Stimulated activated CD8-positive, alpha-beta memory T cell treated with anti-CD3 and anti-CD28 coated beads, Interleukin-15, amount 100 ng/mL, for 24 hours (primary cell): ENCODE data around the gene MRM2.

Source experiments
- DNase-seq: peaks from one replicate; pipeline ENCODE4 v3.0.0-alpha.2; 2020; ENCODE audit warnings: low read depth

The MRM2 gene

DNA sequence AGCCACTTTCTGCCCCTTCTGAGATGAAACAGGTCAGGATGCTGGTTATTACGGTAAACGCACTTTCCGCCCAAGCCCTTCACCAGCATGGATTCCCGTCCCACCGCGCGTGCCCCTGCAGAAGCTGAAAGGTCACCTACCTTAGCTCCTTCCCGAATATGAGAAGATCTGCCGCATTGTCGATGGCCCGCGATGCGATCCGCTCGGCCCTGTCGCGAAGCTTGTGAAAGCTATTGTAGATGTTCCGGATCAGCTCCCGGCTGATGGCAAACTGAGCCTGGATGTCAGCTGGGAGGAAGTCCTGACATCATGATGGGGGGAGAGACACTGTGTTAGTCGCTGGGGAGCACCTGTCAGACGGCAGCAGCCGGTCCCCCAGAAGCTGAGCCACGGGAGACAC lies 22.2 kb upstream of the MRM2 start:
- no peak for DNase-seq

DNA sequence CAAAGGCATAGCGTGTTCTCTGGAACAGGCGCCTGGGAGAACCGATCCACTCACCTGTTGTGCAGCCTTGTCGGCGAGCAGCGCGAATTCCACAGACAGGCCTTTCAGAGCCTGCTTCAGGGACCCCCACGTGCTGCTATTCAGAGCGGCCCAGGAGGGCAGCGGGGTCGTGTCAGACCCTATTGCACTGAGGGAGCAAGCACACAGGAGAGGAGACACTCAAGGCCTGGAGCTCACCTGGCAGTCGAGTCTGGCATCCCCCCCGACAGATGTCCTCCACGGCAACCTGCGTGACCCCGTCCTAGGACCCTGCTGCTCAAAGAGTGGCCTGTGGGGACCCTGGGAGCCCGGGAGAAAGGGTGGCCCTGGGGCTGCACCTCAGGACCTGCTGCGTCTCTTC lies 21.2 kb upstream of the MRM2 start:
- DNase-seq = no peak

DNA sequence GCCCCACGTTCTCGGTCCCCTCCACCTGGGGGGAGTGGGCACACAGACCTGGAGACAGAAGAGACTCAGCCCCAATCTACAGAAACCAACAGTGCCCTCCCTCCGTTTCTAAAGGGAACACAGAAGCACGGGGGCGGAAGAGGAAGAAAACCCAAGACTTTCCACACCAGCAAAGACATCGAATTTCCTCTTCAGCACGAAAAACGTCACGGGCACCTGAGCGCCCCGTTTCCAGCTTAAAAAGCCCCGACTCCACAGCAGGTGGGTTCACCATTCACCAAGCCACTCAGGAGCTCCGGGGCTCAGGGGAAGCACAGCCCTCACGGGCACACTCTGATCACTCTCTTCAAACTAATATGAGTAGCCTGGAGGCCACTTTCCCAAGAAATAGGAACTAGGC lies 19.6 kb upstream of the MRM2 start:
- DNase-seq = no peak

DNA sequence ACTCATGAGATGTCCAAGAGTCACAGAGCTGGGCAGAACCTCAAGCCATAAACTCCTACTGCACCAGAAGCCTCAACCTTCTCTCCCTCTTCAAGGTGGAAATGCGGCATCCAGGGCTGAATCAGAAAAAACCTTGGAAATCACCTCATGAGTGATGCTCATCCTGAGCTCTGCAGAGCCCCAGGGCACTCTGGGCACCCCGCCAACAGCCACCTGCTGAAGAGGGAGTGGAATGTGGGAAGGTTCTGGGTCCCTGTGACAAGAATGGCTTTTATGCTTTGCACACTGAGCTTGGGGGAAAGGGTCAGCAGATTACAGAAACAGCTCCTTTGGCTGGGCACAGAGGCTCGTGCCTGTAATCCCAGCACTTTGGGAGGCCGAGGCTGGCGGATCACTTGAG lies 18.8 kb upstream of the MRM2 start:
- DNase-seq = no peak

DNA sequence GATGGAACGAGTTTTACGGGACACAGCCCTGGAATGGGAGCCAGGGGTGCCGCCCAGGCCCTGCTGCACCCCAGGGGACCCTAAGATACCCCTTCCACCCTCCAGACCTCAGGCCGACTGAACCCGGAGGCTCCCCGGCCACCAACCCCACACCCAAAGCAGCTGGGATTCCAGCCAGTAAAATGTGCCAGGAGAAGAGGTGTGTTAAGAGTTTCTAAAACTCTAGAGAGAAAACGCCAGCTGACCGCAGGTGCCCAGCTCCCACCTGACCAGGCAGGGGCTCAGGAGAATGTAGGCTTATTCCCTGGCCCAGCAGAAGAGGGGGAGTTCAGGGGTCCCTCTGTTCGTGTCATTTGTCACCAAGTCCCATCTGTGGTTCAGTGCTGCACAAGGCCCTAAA lies 17.5 kb upstream of the MRM2 start:
- no peak for DNase-seq

DNA sequence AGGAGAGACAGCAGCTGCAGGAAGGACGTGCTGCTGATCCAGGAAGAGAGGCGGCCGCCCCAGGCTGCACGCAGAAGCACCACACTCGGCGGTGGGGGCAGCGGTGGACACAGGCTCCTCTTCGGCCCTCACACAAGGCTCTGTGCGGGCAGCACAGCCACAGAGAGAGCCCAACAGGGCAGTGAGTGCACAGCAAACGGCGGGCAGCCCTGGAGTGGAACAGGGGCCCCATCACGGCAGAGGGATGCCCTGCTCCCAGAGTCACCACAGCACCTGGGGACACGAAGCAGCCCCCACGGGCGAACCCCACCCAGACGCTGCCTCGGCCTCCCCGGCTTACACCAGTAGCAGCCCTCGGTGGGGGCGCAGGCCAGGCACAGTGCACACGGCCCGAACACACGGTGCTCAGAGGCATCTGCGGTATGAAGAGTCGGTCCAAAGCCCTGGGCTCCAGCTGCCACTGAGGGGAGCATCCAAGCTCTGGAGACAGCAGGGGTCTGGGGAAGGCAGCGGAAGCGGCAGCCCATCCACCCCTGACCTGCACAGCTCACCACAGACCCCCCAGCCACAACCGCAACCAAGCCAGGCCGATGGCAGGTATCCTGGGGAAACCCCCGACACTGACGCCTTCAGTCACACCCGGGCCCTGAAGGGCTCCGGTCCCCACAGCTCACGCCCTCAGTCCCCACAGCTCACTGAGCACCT lies 16.8 kb upstream of the MRM2 start:
- no peak for DNase-seq

DNA sequence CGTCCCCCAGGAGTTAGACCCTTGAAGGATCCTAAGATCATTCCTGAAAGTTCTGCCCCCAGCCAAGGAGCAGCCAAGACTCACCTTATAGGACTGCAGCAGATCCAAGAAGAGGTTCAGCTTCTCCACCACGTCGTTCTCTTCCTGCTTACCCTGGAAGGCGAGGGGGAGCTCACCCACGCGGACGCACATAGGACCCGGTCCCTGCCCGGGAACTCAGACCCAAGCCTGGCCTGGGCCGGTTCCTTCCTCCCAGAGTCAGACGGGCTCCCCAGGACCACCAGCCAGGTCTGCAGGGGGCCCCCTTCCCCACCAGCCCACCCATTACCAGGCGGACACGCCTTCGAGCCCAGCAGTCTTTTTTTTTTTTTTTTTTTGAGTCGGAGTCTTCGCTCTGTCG lies 15.6 kb upstream of the MRM2 start:
- no peak for DNase-seq

DNA sequence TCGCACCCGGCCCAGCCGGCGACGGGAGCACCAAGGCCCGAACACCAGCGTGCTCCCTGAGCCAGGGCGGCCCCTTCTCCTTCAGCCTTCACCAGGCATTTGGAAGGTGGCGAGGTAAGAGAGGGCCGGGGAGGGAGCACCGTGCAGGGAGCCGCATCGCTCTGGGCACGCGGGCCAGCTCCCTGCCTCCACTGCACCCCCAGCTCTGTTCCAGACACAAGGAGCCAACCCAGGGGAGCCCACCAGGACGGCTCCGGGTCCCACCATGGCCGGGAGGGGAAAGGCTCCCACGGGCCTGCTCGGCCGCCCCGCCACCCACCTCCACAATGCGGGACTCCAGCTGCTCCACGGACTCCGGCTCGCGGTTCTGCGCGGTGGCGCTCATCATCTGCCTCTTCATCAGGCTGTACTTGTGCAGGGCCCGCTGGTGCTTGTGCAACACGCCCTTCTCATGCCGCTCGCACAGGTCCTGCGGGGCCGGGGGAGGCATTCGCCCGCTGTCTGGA lies 15.1 kb upstream of the MRM2 start:
- DNase-seq = no peak

DNA sequence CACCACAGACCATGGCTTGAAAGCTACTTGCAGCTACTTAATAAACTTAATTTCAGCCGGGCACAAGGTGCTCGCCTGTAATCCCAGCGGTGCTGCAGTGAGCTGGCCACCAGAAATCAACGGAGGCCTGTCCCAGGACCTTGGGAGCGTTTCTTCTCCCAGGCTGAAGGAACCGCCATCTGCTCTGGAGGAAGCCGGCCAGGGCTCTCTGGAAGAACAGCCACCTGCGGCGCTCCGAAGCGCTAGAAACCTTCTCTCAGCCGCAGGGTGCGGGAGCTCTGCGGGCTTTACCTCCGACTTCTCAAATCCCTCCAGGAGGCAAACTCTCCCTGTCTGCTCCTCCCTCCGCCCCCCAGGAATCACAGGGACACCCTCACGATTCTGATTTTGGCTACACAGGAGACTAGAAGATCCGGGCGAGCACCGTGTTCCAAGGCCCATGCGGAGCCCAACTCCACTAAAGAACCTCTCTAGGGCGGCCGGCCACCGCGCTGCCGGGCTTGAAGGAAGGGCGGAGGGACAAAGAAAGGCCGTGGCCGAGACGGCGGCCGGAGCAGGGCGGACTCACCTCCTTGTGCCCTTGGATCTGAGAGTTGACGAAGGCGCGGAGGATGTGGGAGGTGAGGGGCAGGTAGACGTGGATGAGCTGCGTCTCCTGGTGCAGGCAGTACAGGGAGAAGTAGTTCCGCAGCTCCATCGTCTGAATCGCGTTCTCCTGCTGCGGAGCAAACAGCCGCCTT lies 14.5 kb upstream of the MRM2 start:
- DNase-seq = no peak

DNA sequence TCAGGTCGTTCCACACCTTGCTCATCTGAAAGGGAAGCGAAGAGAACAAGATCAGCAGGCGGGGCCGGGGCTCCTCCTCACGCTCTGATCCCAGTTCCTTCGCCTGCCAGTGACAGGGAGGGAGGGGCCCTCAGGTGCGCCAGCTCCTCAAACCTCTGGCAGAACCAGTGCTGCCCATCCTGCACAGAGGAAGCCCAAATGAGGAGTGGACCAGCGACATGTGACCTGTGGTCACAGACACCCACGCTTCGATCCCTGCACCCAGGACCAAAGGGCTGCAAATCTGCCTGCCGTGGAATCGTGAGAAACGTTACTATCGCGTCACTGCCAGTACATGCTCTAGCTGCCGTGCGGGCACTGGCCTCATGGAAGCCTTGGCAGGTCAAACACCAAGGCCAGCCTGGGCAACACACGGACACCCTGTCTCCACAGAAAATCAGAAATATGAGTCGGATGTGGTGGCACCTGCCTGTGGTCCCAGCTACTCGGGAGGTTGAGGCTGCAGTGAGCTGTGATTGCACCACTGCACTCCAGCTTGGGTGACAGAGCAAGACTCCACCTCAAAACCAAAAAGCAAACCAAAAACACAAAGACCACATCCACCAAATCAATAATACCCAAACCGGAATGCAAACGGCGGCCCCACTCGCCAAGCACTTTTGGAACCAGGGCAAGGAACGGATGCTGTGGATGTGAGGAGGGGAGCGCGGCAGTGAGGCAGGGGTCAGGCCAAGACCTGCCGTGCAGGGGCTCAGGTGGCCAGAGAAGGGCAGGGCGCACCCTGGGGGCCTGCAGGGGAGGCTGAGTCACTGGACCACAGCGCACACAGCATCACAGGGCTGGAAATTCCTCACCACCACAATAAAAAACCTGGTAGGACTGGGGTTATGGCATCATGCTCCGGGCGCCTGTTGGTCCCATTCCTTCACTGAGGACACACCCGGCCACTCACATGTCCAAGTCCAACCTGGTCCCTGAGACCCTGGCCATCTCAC lies 13.4 kb upstream of the MRM2 start:
- DNase-seq = no peak

DNA sequence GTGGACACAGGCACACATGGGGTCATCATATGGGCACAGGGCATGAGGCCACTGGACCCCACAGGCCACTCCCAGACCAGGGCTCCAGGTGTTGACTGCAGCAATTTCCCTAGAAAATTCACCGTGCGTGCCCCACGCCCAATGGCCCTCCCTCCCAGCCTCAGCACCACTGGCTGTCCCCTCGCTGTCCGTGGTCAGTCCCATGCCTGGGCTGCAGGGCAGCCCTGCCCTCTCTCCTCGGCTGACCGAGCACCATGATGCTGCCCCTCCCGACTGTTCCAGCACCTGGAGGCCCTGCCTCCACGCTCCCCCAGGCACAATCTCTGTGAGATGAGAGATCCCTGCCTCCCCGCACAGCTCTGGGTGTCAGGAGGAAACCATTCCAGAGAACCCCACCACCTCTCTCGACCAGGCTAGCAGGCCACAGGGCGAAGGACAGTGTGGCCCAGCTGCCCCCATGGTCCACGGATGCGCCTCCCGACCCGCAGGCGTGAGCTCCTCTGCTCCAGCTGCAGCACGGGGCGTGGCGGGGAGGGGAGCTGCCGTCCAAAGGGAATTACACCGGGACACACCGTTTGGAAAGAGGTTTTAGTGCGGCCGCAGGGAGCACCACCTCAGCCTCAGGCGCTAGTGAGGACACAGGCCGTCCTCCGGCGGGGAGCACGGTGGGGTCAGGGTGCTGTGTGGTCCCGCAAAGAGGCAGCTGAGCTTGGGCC lies 12.6 kb upstream of the MRM2 start:
- DNase-seq = no peak

DNA sequence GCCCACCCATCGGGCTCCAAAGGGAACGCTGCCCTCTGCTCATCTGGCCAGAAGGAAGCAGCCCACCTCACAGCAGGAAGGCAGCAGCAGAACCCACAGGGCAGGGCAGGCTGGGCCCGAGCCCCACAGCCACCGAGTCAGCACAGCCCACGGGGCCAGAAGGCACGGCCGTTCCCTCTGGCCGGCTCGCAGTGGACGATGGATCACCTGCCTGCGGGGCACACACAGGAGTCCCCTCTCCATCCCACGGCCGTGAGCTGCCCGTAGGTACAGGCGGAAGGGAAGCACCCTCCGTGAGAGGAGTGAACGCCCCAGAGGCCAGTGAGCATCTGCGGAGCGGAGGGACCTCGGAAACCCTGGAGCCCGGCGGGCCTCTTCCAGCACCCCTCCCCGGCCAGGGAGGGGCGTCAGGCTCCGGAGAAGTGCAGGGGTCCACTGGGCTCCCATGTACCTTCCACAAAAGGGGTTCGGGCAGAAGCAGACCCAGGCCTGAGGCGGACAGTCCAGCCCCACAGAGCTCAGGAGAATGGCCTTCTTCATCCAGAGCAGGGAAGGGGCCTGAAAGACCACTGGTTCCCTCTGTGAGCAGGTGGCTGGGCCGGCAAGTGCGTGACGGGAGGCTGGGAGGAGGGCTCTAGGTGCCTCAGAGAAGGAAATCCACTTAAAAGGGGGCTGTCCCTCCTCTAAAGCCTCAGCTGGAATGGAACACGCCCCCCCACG lies 11.7 kb upstream of the MRM2 start:
- DNase-seq = no peak

DNA sequence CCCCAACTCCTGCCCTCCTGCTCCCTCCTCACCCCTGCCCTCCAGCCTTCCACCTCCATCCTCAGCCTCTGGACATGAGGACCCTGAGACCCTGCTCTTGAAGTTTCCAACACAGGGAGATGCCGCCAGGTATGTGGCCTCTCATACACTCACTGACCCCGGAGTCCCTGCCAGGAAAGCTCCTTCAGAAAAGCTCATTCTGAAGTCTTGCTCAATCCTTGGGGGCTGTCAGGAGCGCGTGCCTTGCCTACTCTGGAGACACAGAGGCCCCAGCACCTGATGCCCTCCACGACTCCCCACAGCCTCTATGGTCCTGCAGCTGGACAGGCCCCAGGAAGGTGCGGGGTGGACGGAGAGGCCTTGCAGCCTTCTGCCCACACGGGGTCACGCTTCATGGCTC lies 11.0 kb upstream of the MRM2 start:
- DNase-seq = no peak

DNA sequence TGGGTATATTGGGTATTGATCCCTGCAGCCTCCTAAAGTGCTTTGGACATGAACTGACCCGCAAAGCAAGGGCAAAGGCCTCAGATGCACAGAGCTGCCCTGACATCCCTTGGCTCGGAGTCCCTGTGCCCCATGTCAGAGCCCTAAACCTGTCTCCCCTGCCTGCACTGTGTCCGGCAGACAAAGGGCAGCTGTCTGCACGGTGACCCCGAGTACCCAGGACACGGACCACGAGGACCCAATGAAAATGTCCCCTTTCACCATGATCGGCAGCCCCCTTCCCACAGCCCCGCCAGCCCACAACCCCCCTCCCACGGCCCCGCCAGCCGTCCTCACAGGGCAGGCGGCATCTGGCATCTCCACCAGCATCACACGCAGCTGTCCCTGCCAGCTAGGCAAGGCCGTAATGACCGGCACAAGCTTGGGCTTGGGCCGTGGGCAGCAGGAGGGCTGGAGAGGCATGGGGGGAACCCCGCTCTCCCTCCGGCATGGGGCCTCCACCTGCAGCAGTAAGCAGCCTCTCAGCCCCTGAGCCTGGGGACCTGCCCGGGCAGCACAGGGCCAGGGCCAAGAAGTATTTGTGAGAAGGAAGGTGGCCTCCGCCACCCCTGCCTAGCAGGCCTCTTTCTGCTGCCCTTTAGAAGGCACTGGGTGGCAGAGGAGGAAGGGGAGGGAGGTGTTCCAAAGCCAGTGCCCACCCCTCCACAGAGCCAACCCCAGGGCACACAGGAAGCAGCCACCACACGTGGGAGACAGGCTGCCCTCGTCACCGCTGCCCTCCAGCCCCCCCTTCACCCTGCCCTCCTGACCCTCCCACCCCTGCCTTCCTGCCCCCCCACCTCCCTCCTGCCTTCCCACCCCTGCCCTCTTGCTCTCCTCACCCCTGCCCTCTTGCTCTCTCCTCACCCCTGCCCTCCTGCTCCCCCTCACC lies 10.1 kb upstream of the MRM2 start:
- no peak for DNase-seq

DNA sequence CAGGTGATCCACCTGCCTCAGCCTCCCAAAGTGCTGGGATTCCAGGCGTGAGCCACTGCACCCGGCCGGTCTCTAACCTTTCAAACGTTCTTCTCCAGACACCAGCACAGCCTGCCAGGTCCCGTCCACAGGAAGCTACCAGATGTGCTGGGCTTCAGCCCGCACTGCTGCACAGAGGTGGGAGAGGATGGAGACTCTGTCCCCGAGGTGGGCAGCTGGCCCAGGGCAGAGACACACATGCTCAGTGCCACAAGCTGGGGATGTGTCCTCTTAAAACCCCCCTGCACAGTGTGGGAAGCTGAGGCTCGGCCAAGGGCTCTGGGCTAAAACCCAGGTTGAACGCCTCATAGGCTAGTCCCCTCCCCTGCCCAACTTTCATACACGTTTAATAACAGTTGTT lies 9.4 kb upstream of the MRM2 start:
- no peak for DNase-seq

DNA sequence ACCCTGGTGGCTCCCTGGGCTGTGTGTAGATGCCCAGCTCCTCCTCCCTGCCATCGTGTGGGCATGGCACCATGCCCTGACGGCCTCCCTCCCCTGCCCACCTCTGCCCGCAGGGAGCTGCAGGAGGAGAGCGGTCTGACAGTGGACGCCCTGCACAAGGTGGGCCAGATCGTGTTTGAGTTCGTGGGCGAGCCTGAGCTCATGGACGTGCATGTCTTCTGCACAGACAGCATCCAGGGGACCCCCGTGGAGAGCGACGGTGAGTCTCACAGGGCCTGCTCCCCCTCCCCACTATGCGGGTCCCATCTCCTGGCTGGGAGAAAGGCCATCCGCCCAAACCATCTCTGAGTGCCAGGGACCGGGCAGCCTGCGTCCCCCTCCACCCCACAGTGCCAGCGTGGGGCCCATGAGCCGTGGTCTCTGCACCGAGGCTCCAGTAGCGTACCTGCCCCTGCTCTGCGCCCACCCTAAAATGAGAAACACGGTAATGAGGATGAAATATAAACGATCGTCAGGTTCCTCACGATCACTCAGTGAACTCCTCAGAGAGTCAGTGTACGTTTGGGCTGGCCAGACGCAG lies 7.8 kb upstream of the MRM2 start:
- no peak for DNase-seq

DNA sequence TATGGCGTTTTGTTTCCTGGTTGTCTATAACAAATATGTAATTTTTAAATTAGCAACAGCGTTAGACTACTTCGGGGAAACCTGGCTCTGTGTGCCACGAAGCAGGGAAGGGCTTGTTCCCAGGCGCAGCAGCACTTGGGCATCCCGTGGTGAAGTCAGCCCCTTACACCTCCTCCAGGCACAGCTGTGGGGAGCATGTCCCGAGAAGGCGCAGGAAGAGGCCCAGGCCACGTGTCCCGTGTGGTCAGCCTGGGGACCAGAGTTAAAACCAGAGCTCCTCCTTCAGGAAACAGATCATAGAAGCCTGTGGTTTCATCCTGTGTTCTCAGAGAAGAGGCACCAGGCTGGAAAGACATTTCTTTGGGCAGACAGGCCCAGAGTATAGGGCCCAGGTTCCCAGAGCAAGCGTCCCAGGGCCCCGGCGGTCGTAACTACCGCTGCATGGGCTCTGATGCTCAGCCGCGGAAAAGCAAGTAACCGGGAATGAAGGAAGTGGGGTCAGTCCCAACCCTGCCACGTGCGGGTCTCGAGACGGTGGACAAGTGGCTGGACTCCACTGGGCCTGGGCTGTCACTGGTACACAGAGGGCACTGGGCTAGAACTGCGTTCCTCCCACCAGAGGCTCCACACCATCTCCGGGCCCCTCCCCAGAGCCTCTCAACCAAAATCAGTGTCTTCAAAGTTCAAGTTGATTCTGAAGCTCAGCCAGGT lies 7.1 kb upstream of the MRM2 start:
- DNase-seq = no peak

DNA sequence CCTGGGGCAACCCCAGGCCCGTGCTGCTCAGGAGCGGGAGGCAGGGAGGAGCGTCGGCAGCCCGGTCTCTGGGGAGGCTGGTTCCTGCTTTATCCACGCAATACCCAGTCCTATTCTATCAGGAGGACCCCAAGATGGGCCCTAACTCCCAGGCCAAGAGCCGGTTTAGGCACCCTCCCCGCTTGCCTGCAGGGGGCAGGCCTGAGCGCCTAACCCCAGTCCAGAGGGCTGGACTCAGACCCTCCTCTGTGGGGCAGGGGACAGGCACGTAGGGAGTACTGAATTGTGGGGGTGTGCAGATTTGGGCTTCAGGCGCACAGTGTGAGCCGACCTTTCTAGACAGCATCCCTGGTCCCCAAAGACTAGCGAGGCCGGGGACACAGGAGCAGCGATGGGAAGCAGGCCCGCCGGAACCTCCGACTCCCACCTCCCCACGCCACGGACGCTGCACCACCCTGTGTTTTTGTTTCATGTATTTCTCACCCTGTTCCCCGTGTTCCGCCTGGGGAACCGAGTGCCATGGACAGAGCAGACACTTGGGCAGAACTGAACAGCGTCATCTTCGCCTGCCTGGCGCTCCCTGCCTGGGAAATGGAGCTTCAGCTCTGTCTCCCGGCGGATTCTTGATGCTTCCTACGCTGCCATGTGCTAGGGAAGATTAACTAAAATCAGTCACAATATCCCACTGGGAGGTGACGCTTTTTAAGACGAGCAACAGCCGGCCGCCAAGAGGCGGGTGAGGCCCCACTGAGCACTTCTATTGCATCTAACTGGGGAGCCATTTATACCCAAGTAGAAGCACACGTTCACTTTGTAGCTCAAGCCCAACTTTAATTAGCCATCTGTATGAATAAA lies 5.4 kb upstream of the MRM2 start:
- DNase-seq = no peak
